RWPE2 (cell line): ENCODE data around the gene CCNB3.

Source experiments
- ATAC-seq: fragments of 200-7000 bp; cut with Tn5 transposase; 3 replicates; pipeline ENCODE4 v1.9.1; 2021; ENCODE audit warnings: low read depth
- DNase-seq: peaks from one replicate; pipeline ENCODE4 v3.0.0-alpha.2; 2020; ENCODE audit warnings: low spot score
- H3K27ac ChIP-seq: fragments of 450-650 bp; 2 replicates; pipeline ENCODE4 v1.5.1; 2017; ENCODE audit warnings: mild to moderate bottlenecking; ENCODE audit not compliant: poor library complexity, severe bottlenecking
- H3K27me3 ChIP-seq: fragments of 250-450 bp; sonication (Bioruptor Pico); 2 replicates; pipeline ENCODE4 v1.5.1; 2021; ENCODE audit warnings: mild to moderate bottlenecking, moderate library complexity; ENCODE audit not compliant: insufficient read depth, poor library complexity, severe bottlenecking
- H3K36me3 ChIP-seq: fragments of 250-450 bp; sonication (Bioruptor Pico); 2 replicates; pipeline ENCODE4 v1.5.1; 2020; ENCODE audit warnings: low read depth, mild to moderate bottlenecking, moderate library complexity
- H3K4me1 ChIP-seq: fragments of 250-450 bp; sonication (Bioruptor Pico); 2 replicates; pipeline ENCODE4 v1.5.1; 2021; ENCODE audit warnings: mild to moderate bottlenecking, moderate library complexity; ENCODE audit not compliant: insufficient read depth, poor library complexity, severe bottlenecking
- H3K4me3 ChIP-seq: fragments of 250-450 bp; sonication (Bioruptor Pico); 2 replicates; pipeline ENCODE4 v1.5.1; 2021; ENCODE audit warnings: mild to moderate bottlenecking, moderate library complexity; ENCODE audit not compliant: severe bottlenecking
- H3K9me3 ChIP-seq: fragments of 250-450 bp; sonication (Bioruptor Pico); 2 replicates; pipeline ENCODE4 v1.5.1; 2021; ENCODE audit warnings: mild to moderate bottlenecking, moderate library complexity; ENCODE audit not compliant: severe bottlenecking
- CTCF ChIP-seq: fragments of 450-650 bp; IDR thresholded peaks from one replicate; pipeline ENCODE4 v1.5.1; 2017; ENCODE audit warnings: mild to moderate bottlenecking, moderate library complexity; ENCODE audit not compliant: poor library complexity, severe bottlenecking

The CCNB3 gene

GRCh38 chrX:50183891-50184290, 20.7 kb upstream of the CCNB3 start:
- Histone ChIP-seq H3K27me3 (no peaks in the 10 kb centered on the region), H3K4me3 (no peak overlapping the region), H3K9me3 (no peaks in the 10 kb centered on the region), H3K27ac (no peak overlapping the region), H3K36me3 (no peaks in the 10 kb centered on the region), H3K4me1 (no peaks in the 10 kb centered on the region)
- ATAC-seq, result no peak
- DNase-seq, result no peak
- TF ChIP-seq CTCF, result no peak

- DNase-seq (no peak), ATAC-seq (no peak)
- H3K4me1 ChIP-seq, result no peaks in the 10 kb centered on the region
- H3K4me3 ChIP-seq, result no peak overlapping the region
- no peaks in the 10 kb centered on the region for H3K9me3 ChIP-seq
- H3K27me3 ChIP-seq, result no peaks in the 10 kb centered on the region
- H3K36me3 ChIP-seq, result no peaks in the 10 kb centered on the region
- no peak for TF ChIP-seq CTCF
- no peak overlapping the region for H3K27ac ChIP-seq
These were observed 15.5 kb upstream of the CCNB3 start for GRCh38 chrX:50188859-50189600.

GRCh38 chrX:50198348-50198747, 6.2 kb upstream of the CCNB3 start:
- no peaks in the 10 kb centered on the region for H3K36me3 ChIP-seq
- no peak for TF ChIP-seq CTCF
- H3K9me3 ChIP-seq, result no peaks in the 10 kb centered on the region
- DNase-seq (no peak), ATAC-seq (no peak)
- H3K27ac ChIP-seq, result no peak overlapping the region
- H3K27me3 ChIP-seq, result no peaks in the 10 kb centered on the region
- no peak overlapping the region for H3K4me3 ChIP-seq
- no peaks in the 10 kb centered on the region for H3K4me1 ChIP-seq

GRCh38 chrX:50200907-50201306, 3.7 kb upstream of the CCNB3 start, which contains the start of gene AKAP4:
TSS of gene AKAP4 (minus strand) at chrX:50201007. CDS start at chrX:50200889, 118 bp downstream.
- ATAC-seq (no peak), DNase-seq (no peak)
- Histone ChIP-seq H3K9me3 (no peaks in the 10 kb centered on the region), H3K27me3 (no peaks in the 10 kb centered on the region), H3K4me3 (no peak within 1 kb of the TSS), H3K27ac (no peak within 1 kb of the TSS), H3K4me1 (no peaks in the 10 kb centered on the region), H3K36me3 (no peaks in the 10 kb centered on the region)
- no peak for TF ChIP-seq CTCF

- Histone ChIP-seq H3K36me3 (no peaks in the 10 kb centered on the region), H3K4me1 (no peaks in the 10 kb centered on the region), H3K9me3 (no peaks in the 10 kb centered on the region), H3K27me3 (no peaks in the 10 kb centered on the region), H3K27ac (no peak overlapping the region), H3K4me3 (no peak overlapping the region)
- ATAC-seq, result peak; percentile 64; the same call in 2 of the 3 replicates
- TF ChIP-seq CTCF, result no peak
- no peak for DNase-seq
These were observed 2.0 kb upstream of the CCNB3 start for GRCh38 chrX:50202539-50202938.
